ENCODE data around the gene SERTAD1.

The SERTAD1 gene

DNA sequence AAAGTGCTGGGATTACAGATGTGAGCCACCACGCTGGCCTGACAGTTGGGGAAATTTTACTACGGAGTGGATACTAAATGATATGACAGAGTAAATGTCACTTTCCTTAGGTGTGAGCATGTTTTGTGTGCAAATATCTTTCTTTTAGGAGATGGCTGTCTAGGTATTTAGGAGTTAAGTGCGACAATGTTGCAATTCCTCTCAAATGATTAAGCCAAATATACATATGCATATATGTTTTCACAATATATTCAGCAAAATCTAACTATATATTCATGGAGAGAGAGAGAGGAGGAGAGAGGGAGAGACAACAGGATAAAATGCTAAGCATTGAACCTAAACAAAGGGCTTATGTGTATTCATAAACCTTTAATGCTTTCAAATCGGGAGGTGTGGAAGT, 23.7 kb upstream of the SERTAD1 start:
- no peak overlapping the region for H3K4me3 ChIP-seq (ENCODE audit: low read depth in 1 of 2, low read length in 2 of 2)
- H3K27ac ChIP-seq (ENCODE audit: low read length), result no peak overlapping the region
- H3K36me3 ChIP-seq (ENCODE audit: control insufficient read depth in 1 of 2, insufficient read depth in 2 of 2, low read length in 2 of 2), result peaks cover 11 to 13% of the 10 kb centered on the region in 2 donors
- no peaks in the 10 kb centered on the region for H3K9me3 ChIP-seq (ENCODE audit: control insufficient read depth in 1 of 2, low read length in 2 of 2)
- H3K4me1 ChIP-seq (ENCODE audit: control insufficient read depth in 1 of 2, insufficient read depth in 2 of 2, low read length in 2 of 2), result peaks cover 0 to 3% of the 10 kb centered on the region in 2 donors
- H3K27me3 ChIP-seq (ENCODE audit: low read depth, low read length), result no peaks in the 10 kb centered on the region

DNA sequence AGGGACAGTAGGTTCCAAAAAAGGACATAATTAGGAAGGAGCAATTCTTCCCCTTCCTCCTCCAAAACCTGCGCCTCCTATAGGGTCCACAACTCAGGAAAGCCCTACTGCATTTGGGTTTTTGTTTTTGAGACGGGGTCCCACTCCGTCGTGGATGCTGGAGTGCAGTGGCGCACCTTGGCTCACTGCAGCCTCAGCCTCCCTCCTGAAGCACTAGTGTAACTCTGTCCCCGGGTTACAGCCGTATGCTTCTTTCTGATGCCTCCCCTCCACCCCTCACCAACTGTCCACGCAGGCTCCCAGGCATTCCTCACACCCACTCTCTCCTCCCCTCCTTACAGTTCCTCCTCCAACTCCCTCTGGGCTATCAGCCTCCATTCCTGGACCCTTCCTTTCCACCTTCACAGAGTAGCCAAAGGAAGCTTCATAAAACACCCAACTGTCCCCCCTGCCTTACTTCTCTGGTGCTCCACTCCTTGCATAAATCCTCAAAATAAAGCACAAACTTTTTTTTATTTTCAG, 20.5 kb upstream of the SERTAD1 start:
- no peak overlapping the region for H3K27ac ChIP-seq (ENCODE audit: low read length)
- no peak overlapping the region for H3K4me3 ChIP-seq (ENCODE audit: low read depth in 1 of 2, low read length in 2 of 2)
- H3K36me3 ChIP-seq (ENCODE audit: control insufficient read depth in 1 of 2, insufficient read depth in 2 of 2, low read length in 2 of 2), result peaks cover 21 to 30% of the 10 kb centered on the region in 2 donors
- no peaks in the 10 kb centered on the region for H3K9me3 ChIP-seq (ENCODE audit: control insufficient read depth in 1 of 2, low read length in 2 of 2)
- no peaks in the 10 kb centered on the region for H3K27me3 ChIP-seq (ENCODE audit: low read depth, low read length)
- H3K4me1 ChIP-seq (ENCODE audit: control insufficient read depth in 1 of 2, insufficient read depth in 2 of 2, low read length in 2 of 2), result peaks cover 8 to 16% of the 10 kb centered on the region in 2 donors

GRCh38 chr19:40445780-40446262, 20.0 kb upstream of the SERTAD1 start:
- H3K4me3 ChIP-seq (ENCODE audit: low read depth in 1 of 2, low read length in 2 of 2), result no peak overlapping the region
- H3K27ac ChIP-seq (ENCODE audit: low read length), result no peak overlapping the region
- peaks cover 22 to 31% of the 10 kb centered on the region in 2 donors for H3K36me3 ChIP-seq (ENCODE audit: control insufficient read depth in 1 of 2, insufficient read depth in 2 of 2, low read length in 2 of 2)
- H3K27me3 ChIP-seq (ENCODE audit: low read depth, low read length), result no peaks in the 10 kb centered on the region
- no peaks in the 10 kb centered on the region for H3K9me3 ChIP-seq (ENCODE audit: control insufficient read depth in 1 of 2, low read length in 2 of 2)
- H3K4me1 ChIP-seq (ENCODE audit: control insufficient read depth in 1 of 2, insufficient read depth in 2 of 2, low read length in 2 of 2), result peaks cover 12 to 22% of the 10 kb centered on the region in 2 donors

DNA sequence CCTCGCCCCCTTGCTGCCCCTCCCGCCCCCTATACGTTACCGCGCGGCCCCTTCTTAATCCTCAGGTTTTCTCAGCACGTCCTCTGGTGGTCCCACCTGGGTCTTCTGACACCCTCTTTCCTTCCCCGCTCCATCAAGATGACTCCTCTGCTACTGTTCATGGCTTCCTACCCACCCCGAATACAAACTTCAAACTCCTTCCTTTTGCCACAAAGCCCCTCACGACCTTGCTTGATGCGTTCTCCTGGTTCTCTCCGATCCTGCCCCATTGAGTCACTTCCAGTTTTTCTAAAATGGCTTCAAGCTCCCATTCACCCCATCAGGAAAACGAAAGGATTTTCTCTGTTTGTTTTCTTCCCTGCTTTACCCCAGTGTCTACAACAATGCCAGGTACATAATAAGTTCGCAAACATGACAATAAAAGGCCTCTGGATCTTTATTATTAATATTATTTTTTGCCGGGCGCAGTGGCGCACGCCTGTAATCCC, 19.1 kb upstream of the SERTAD1 start:
- H3K9me3 ChIP-seq (ENCODE audit: control insufficient read depth in 1 of 2, low read length in 2 of 2), result no peaks in the 10 kb centered on the region
- H3K36me3 ChIP-seq (ENCODE audit: control insufficient read depth in 1 of 2, insufficient read depth in 2 of 2, low read length in 2 of 2), result peaks cover 31 to 38% of the 10 kb centered on the region in 2 donors
- peak overlapping the region; percentile 95 to 100 for H3K4me3 ChIP-seq (ENCODE audit: low read depth in 1 of 2, low read length in 2 of 2)
- peaks cover 13 to 31% of the 10 kb centered on the region in 2 donors for H3K4me1 ChIP-seq (ENCODE audit: control insufficient read depth in 1 of 2, insufficient read depth in 2 of 2, low read length in 2 of 2)
- no peaks in the 10 kb centered on the region for H3K27me3 ChIP-seq (ENCODE audit: low read depth, low read length)
- H3K27ac ChIP-seq (ENCODE audit: low read length), result peak overlapping the region; percentile 94

DNA sequence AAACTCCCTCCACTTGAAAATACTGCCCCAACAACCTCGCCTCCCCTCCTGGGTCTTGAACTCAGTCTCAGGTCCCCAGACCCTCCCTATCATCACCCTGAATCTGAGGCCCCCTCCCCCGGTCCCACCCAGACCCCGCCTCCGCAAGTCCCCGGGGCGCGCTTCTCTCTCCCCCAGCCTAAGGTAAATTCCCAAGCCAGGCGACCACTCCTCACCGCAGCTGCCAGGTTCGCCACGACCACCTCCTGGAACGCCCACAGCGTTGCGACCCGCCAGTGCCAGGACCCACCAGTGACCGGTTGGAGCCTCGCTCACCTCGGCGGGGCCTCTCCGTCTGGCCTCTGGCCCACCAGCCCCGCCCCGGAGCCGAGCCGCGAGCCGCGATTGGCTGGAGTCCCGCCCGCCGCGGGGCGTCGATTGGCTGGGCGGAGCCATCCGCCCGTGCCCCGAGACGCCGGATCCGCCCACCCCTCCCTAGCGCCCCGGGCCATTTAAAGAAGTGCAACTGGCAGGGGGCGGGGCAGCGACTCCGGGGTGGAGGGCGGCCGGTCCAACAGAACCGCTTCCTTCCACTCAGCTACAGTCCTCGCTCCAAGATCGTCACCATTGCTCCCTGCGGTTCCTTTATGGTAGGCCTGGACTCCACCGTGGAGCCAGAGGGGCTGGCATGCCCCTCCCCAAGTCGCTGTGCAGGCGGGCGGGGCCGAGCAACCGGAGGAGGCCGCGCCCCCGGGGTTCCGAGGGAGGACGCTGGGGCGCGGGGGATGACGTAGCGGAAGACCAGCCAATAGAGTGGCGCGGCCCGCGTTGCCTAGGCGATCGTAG, 18.4 kb upstream of the SERTAD1 start, which contains the start of gene SERTAD3:
SERTAD3 (minus strand) TSS at position 336 of the 825 bp plus-strand sequence. CDS start 2,255 bp downstream, outside the sequence.
- Histone ChIP-seq H3K9me3 (ENCODE audit: control insufficient read depth in 1 of 2, low read length in 2 of 2) (no peaks in the 10 kb centered on the region), H3K27me3 (ENCODE audit: low read depth, low read length) (no peaks in the 10 kb centered on the region), H3K27ac (ENCODE audit: low read length) (peak within 1 kb of the TSS; percentile 100), H3K4me3 (ENCODE audit: low read depth in 1 of 2, low read length in 2 of 2) (peak within 1 kb of the TSS; percentile 95 to 100), H3K4me1 (ENCODE audit: control insufficient read depth in 1 of 2, insufficient read depth in 2 of 2, low read length in 2 of 2) (peaks cover 13 to 31% of the 10 kb centered on the region in 2 donors), H3K36me3 (ENCODE audit: control insufficient read depth in 1 of 2, insufficient read depth in 2 of 2, low read length in 2 of 2) (peaks cover 31 to 38% of the 10 kb centered on the region in 2 donors)

DNA sequence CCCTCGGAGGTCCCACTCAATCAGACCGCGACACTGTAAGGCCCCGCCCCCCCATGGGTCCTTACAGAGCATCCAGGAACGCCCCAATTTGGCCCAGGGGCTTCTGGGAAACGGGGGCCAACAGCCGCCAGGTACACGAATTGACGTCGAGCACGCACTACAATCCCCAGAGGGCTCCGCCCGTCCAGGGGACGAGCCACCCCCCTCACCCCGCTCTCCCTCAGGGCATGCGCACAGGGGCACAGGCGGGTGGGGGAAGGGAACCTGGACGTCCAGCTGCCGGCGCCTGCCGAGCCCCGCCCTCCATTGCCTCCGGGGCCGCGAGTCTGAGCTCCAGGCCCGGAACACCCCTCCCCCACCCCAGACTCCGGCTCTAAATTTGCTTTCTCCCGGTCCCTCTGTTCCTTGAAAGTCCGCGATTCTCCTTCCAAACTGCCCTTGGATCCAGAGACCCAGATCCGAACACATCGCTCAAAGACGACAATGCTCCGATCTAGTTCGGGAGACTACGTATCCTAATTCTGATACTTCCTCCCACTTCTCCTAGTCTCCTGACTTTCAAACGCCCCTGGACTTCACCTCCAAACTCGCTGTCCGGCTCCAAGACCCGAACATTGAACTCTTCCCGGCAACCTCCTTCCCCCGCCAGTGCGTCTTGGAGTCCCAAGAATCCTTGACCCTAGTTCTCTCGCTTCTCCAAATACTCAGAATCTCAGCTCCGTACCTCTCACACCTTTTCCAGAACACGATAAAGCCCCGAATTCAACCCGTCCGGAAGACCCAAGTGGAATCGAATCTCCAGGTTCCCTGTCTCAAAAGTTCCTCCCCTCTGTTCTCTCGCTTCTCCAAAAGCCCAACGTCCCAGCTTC, 17.6 kb upstream of the SERTAD1 start:
- Histone ChIP-seq H3K36me3 (ENCODE audit: control insufficient read depth in 1 of 2, insufficient read depth in 2 of 2, low read length in 2 of 2) (peaks cover 31 to 38% of the 10 kb centered on the region in 2 donors), H3K27me3 (ENCODE audit: low read depth, low read length) (no peaks in the 10 kb centered on the region), H3K4me1 (ENCODE audit: control insufficient read depth in 1 of 2, insufficient read depth in 2 of 2, low read length in 2 of 2) (peaks cover 13 to 31% of the 10 kb centered on the region in 2 donors), H3K4me3 (ENCODE audit: low read depth in 1 of 2, low read length in 2 of 2) (peak overlapping the region; percentile 95 to 100), H3K27ac (ENCODE audit: low read length) (peak overlapping the region; percentile 100), H3K9me3 (ENCODE audit: control insufficient read depth in 1 of 2, low read length in 2 of 2) (no peaks in the 10 kb centered on the region)

- peaks cover 24 to 31% of the 10 kb centered on the region in 2 donors for H3K36me3 ChIP-seq (ENCODE audit: control insufficient read depth in 1 of 2, insufficient read depth in 2 of 2, low read length in 2 of 2)
- peak overlapping the region; percentile 81 to 95 for H3K4me3 ChIP-seq (ENCODE audit: low read depth in 1 of 2, low read length in 2 of 2)
- peaks cover 13 to 31% of the 10 kb centered on the region in 2 donors for H3K4me1 ChIP-seq (ENCODE audit: control insufficient read depth in 1 of 2, insufficient read depth in 2 of 2, low read length in 2 of 2)
- H3K9me3 ChIP-seq (ENCODE audit: control insufficient read depth in 1 of 2, low read length in 2 of 2), result no peaks in the 10 kb centered on the region
- H3K27ac ChIP-seq (ENCODE audit: low read length), result peak overlapping the region; percentile 88
- no peaks in the 10 kb centered on the region for H3K27me3 ChIP-seq (ENCODE audit: low read depth, low read length)
Observed at GRCh38 chr19:40442328-40443130, 16.7 kb upstream of the SERTAD1 start.

DNA sequence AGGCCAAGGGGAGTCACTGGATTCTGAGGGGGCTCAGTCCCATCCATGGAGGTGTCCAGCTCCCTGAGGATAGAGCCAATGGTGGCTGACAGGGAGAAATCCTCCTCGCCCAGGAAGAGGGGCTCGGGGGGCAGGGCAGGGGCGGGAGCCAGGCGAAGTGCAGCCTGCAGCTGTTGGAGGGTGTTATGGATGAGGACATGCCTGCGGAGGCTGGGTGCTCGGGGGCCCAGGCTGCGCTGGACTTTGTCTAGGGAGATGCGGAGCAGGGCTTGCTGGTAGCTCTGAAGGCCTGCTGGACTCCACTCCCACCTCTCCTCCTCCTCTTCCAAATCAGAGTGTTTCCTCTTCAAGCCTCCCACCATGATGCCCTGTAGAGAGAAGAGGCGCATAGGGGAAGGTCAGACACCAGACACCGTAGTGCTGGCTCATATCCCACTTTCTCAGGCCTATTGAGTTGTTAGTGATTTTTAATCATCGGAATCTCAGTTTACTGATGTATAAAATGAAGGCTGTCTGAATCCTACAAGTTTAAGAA, 16.0 kb upstream of the SERTAD1 start:
- peaks cover 24 to 31% of the 10 kb centered on the region in 2 donors for H3K36me3 ChIP-seq (ENCODE audit: control insufficient read depth in 1 of 2, insufficient read depth in 2 of 2, low read length in 2 of 2)
- H3K27ac ChIP-seq (ENCODE audit: low read length), result peak overlapping the region; percentile 88
- peak overlapping the region; percentile 81 to 95 for H3K4me3 ChIP-seq (ENCODE audit: low read depth in 1 of 2, low read length in 2 of 2)
- H3K27me3 ChIP-seq (ENCODE audit: low read depth, low read length), result no peaks in the 10 kb centered on the region
- H3K4me1 ChIP-seq (ENCODE audit: control insufficient read depth in 1 of 2, insufficient read depth in 2 of 2, low read length in 2 of 2), result peaks cover 13 to 31% of the 10 kb centered on the region in 2 donors
- H3K9me3 ChIP-seq (ENCODE audit: control insufficient read depth in 1 of 2, low read length in 2 of 2), result no peaks in the 10 kb centered on the region

GRCh38 chr19:40438284-40438683, 12.5 kb upstream of the SERTAD1 start:
- H3K36me3 ChIP-seq (ENCODE audit: control insufficient read depth in 1 of 2, insufficient read depth in 2 of 2, low read length in 2 of 2), result peaks cover 24 to 26% of the 10 kb centered on the region in 2 donors
- H3K27me3 ChIP-seq (ENCODE audit: low read depth, low read length), result no peaks in the 10 kb centered on the region
- H3K4me3 ChIP-seq (ENCODE audit: low read depth in 1 of 2, low read length in 2 of 2), result no peak overlapping the region
- H3K4me1 ChIP-seq (ENCODE audit: control insufficient read depth in 1 of 2, insufficient read depth in 2 of 2, low read length in 2 of 2), result peaks cover 13 to 31% of the 10 kb centered on the region in 2 donors
- no peaks in the 10 kb centered on the region for H3K9me3 ChIP-seq (ENCODE audit: control insufficient read depth in 1 of 2, low read length in 2 of 2)
- H3K27ac ChIP-seq (ENCODE audit: low read length), result no peak overlapping the region

Data from muscle layer of duodenum (tissue), 2 donors.